Stromal cell of bone marrow (primary cell): ENCODE measurements around the gene UPP1.
"Not testable (repeated sequence)": the region's sequence is repeated elsewhere in the genome, so short reads cannot be mapped to it uniquely, and the experiment has no call there.

Experiments used
- DNase-seq: peaks from one replicate; pipeline ENCODE4 v3.0.0-alpha.2; 2012; ENCODE audit warnings: low read depth

Gene UPP1

GRCh38 chr7:48112401-48113165 is 23.5 kb downstream of the UPP1 start:
- no peak for DNase-seq

- DNase-seq, result no peak
Measured at GRCh38 chr7:48113275-48113674, 24.2 kb downstream of the UPP1 start.

DNA sequence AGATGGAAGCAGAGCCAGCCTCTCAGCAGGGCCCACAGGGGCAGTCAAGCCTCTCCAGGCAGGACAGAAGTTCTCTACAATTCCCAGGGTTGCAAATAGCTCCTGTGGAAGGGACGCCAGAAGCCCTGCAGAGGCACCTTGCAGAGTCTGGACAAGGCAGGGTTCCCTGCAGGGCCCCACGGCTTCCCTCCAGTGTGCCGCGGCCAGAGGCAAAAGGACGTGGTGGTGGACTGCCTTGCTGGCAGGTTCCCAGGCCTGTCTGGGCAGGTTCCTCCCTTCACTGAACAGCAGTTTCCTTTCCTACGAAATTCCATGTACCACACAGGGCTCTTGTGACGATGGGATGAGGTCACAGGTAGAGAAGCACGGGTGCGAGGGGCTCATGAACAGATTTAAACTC is 25.1 kb downstream of the UPP1 start:
- DNase-seq, result no peak

DNA sequence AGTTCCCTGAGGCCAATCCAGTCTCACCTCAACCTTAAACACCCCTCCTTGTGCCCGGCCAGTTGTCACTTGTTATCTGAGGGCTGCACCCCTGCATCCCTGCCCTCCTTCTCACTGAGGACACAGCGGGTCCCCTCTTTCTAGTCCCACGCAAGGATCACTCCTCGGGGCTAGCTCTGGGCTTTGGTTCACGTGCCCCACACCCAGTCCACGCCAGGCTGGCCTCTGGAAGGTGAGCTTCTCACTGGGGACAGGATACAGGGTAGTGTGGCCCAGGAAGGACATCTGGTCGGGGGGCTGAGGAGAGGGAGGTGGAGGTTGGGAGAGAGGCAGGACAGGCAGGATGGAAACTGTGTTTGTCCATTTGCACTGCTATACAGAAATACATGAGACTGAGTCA is 25.5 kb downstream of the UPP1 start:
- DNase-seq, result no peak

DNA sequence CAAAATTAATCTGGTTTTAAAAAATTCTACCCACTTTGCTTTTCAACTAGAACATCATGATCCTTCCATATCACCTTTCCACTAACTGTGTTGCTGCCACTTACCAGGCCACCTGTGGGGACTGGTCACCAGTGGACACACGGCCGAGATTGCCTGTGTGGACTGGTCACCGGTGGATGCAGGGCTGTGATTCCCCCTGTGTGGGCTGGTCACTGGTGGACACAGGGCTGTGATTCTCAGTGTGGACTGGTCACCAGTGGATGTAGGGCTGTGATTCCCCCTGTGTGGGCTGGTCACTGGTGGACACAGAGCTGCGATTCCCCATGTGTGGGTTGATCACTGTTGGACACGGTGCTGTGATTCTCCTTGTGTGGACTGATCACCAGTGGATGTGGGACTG is 27.0 kb downstream of the UPP1 start:
- DNase-seq, result no peak

DNA sequence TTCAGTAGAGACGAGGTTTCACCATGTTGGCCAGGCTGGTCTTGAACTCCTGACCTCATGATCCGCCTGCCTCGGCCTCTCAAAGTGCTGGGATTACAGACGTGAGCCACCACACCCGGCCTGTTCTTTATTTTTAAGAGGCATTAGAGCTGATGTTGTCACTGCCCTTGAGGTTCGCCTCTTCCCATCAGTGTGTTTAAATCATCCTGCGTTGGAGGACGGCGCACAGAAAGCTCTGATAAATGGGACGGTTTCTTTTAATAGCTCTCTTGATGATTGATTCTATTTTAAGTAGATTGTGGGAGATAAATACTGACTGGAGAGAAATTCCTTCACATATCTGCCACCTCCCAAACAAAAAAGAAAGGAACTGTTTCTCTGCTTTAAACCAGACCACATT is 29.0 kb downstream of the UPP1 start:
- DNase-seq, result no peak

DNA sequence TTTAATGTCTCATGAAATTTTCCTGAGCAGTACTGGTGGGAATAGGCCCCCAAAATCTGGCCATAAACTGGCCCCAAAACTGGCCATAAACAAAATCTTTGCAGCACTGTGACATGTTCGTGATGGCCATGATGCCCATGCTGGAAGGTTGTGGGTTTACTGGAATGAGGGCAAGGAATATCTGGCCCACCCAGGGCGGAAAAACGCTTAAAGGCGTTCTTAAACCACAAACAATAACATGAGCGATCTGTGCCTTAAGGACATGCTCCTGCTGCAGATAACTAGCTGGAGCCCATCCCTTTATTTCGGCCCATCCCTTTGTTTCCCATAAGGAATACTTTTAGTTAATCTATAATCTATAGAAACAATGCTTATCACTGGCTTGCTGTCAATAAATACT is 31.5 kb downstream of the UPP1 start:
- DNase-seq, result not testable (repeated sequence)

DNA sequence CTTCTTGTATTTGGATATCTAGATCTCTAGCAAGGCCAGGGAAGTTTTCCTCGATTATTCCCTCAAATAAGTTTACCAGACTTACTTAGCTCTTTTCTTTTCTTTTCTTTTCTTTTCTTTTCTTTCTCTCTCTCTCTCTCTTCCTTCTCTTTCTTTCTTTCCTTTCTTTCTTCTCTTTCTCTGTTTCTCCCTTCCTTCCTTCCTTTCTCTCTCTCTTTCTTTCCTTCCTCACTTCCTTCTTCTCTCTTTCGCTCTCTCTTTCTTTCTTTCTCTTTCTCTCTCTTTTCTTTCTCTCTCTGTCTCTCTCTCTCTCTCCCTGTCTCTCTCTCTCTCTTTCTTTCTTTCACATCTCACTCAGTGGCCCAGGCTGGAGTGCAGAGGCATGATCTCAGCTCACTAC is 37.0 kb downstream of the UPP1 start:
- DNase-seq, result no peak

DNA sequence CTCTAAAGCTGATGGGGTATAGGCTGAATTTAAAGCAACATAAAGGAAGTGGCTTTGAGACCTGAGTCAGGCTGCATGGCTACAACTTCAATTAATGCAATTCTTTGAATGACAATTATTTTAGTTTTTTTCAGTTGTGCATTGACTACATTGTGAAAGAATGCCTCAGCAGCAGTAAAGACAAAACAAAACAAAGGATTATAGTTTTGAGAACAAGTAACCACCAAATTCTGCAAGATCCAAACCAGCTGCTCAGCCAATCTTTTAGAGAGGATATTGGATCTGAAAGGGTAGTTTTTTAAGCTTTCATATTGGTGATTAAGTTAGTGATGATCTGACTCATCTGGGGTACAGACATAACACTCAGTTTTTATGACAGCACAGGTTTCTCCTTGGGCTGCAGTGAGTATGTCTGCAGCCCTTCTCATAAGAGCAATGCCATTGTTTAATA is 41.6 kb downstream of the UPP1 start:
- peak; percentile 18 for DNase-seq

DNA sequence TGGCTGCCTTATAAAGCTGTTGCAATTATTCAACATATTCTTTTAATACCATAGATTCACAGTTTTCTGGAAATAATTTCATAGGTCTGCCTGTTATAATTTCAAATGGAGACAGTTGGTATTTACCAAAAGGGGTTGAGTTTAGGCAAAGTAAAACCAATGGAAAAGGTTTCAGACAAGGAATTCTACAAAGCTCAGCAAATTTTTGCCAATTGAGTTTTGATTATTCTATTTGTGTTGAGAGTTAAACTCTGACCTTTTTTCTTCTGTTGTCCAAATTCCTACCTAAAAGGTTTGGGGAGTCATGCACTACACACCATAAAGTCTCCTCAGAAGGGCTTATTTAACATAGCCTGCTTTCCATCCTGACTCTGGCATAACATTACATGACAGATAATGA is 43.7 kb downstream of the UPP1 start:
- DNase-seq, result no peak

DNA sequence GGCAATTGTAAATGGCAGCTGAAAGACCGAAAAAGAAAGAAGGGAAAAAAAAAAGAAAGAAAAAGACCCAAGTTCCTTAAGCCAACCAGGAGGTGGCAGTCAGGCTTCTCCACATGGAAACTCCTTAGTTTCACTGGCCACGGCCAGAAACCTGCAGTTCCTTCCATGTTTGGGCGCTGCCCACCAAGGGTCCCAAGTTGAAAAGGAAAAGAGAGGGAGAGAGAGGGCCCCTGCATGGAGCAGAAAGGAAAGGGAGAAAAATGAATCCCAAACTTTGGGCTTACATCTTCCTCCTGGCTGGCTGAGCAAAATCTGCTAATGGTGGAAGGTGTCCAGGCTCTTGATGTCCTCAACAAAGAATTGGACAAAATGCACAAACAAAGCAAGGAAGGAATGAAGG is 50.4 kb downstream of the UPP1 start:
- DNase-seq, result no peak

DNA sequence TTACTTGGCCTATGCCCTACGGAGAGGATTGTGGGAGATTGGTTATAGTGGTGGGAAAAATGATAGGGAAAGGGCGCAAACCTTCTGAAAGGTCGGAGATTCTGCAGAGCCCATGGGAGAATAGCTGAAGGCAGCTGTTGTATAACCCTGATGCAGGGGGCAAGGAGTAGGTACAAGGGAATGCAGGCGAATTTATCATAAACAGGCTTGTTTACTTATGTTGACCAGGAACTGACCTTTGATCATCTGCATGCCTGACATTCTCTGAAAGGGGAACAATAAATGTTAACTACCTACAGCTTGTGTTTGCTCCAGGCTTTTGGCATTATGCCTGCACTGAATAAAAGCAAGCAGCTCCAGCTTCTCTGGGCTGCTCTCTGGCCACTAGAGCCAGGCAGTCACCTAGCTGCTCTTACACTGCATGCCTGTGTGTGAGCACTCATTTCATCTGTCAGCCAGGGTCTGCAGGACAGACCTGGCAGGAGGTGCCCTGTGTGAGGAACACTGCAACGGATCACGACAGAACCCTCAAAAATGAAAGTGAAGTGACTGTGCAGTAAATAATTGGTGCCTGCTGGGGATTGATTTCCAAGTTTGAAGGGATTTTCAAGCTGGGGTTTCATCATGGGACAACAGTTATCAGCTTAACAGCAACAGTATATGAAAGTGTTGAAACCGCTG is 51.1 kb downstream of the UPP1 start:
- no peak for DNase-seq

GRCh38 chr7:48141521-48141920 is 52.5 kb downstream of the UPP1 start:
- DNase-seq, result no peak

GRCh38 chr7:48144291-48144768 is 55.3 kb downstream of the UPP1 start:
- DNase-seq, result no peak

DNA sequence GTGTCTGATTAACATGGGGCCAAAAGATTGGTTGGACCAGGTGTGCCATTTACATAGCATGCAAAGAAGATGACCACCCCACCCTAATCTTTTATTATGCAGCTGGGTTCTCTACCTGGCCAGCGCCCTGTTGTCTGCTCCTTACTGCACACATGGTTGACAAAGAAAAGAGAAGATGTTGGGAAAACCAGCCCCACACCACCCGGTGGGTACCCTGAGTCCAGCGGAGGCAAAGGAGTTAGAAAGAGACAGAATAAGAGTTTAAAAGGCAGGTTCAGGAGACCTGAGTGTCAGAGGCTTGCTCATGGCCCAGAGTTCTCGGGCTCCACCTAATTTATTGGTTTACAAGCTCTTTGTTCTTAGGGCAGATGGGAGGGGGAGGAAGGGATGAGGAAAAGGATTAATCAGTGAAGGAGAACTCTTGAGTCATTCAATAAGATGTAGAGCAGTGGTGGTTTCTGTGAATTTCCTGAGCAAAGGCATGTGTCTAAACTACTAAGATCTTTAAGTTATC is 58.1 kb downstream of the UPP1 start:
- no peak for DNase-seq

- not testable (repeated sequence) for DNase-seq
Measured at GRCh38 chr7:48147690-48148089, 58.6 kb downstream of the UPP1 start.

DNA sequence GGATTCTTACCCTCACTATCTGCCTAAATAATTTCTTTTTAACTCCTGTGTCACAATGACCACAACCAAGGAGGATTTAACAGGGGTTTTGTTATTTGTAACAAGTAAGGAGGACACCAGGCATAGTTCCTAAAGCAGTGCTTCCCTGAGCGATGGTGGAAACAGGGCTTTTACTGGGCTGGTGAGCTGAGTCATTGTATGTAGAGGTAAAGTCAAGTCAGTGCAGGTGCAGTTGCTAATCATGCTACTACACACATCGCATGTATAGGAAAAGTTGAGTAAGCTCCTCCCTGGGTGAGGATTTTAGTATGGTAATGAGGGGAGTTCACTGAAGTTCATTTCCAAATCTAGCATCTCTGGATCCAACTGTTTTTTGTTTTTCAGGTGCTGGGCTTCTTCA is 59.2 kb downstream of the UPP1 start:
- no peak for DNase-seq

DNA sequence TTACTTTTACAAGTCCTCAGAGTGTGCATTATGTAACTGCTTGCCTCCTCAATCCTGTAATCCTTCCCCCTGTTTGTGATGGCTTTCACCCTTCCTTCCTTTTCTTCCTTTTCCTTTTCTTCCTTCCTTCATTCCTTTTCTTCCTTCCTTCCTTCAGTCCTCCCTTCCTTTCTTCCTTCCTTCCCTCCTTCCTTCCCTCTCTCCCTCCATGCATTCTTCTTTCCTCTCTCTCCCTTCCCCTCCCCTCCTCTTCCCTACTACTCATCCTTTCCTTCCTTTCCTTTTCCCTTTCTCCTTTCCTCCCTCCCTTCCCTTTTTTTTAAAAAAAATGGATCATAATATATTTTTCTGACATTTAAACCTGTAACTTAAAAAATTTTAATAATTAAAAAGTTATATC is 60.0 kb downstream of the UPP1 start:
- no peak for DNase-seq

- no peak for DNase-seq
Measured at GRCh38 chr7:48150086-48150485, 61.0 kb downstream of the UPP1 start.

GRCh38 chr7:48154792-48155413 is 65.8 kb downstream of the UPP1 start:
- DNase-seq, result peak; percentile 28
